OCI-M2 (cell line): Measurements from ENCODE around the gene COL12A1.

Experiments
- DNase-seq: peaks from one replicate; lab custom pipeline; 2025; ENCODE audit not compliant: unreplicated experiment; lab: John Stamatoyannopoulos, UW

The COL12A1 gene

GRCh38 chr6:75145211-75145610 lies 60.6 kb downstream of the COL12A1 start:
- no peak for DNase-seq

GRCh38 chr6:75144386-75144785 lies 61.5 kb downstream of the COL12A1 start:
- no peak for DNase-seq

- DNase-seq, result no peak
Observed at GRCh38 chr6:75143191-75143590, 62.7 kb downstream of the COL12A1 start.

- no peak for DNase-seq
Observed at GRCh38 chr6:75142721-75143120, 63.1 kb downstream of the COL12A1 start.

GRCh38 chr6:75135876-75136275 lies 70.0 kb downstream of the COL12A1 start:
- DNase-seq, result no peak

- no peak for DNase-seq
Observed at GRCh38 chr6:75135450-75135849, 70.4 kb downstream of the COL12A1 start.

GRCh38 chr6:75130784-75131183 lies 75.1 kb downstream of the COL12A1 start:
- DNase-seq, result no peak

- DNase-seq, result no peak
Observed at GRCh38 chr6:75128878-75129570, 76.8 kb downstream of the COL12A1 start.

GRCh38 chr6:75126518-75126917 lies 79.3 kb downstream of the COL12A1 start:
- DNase-seq, result no peak

- no peak for DNase-seq
Observed at GRCh38 chr6:75124983-75125382, 80.9 kb downstream of the COL12A1 start.

GRCh38 chr6:75124085-75124484 lies 81.8 kb downstream of the COL12A1 start:
- DNase-seq, result no peak

GRCh38 chr6:75118925-75119515 lies 86.8 kb downstream of the COL12A1 start:
- no peak for DNase-seq

- DNase-seq, result no peak
Observed at GRCh38 chr6:75117701-75118100, 88.2 kb downstream of the COL12A1 start.

GRCh38 chr6:75116946-75117345 lies 88.9 kb downstream of the COL12A1 start:
- DNase-seq, result no peak

GRCh38 chr6:75115481-75115880 lies 90.4 kb downstream of the COL12A1 start:
- no peak for DNase-seq

GRCh38 chr6:75114806-75115205 lies 91.0 kb downstream of the COL12A1 start:
- DNase-seq, result no peak

GRCh38 chr6:75114195-75114594 lies 91.7 kb downstream of the COL12A1 start:
- no peak for DNase-seq

- no peak for DNase-seq
Observed at GRCh38 chr6:75113446-75113845, 92.4 kb downstream of the COL12A1 start.

GRCh38 chr6:75109765-75110164 lies 96.1 kb downstream of the COL12A1 start:
- DNase-seq, result no peak

- no peak for DNase-seq
Observed at GRCh38 chr6:75109022-75109421, 96.8 kb downstream of the COL12A1 start.

GRCh38 chr6:75108333-75108974 lies 97.4 kb downstream of the COL12A1 start:
- no peak for DNase-seq

GRCh38 chr6:75107913-75108312 lies 97.9 kb downstream of the COL12A1 start:
- DNase-seq, result no peak
